HG03432 (cell line): ENCODE measurements around the gene NID1.
A peak's percentile ranks its signal among the peaks of the same experiment; 100 is the strongest.
"Not testable (repeated sequence)": the region's sequence is repeated elsewhere in the genome, so short reads cannot be mapped to it uniquely, and the experiment has no call there.

Experiments
- ATAC-seq: cut with Tn5 transposase; IDR thresholded peaks from one replicate; pipeline ENCODE4 v1.9.1; 2021; ENCODE audit warnings: mild to moderate bottlenecking, moderate library complexity; ENCODE audit not compliant: unreplicated experiment

The NID1 gene

GRCh38 chr1:235942979-235943575 is 121.8 kb downstream of the NID1 start:
- no peak for ATAC-seq

GRCh38 chr1:235942625-235942934 is 122.3 kb downstream of the NID1 start:
- ATAC-seq: no peak

- ATAC-seq: no peak
These were observed 122.8 kb downstream of the NID1 start for GRCh38 chr1:235941876-235942624.

GRCh38 chr1:235940285-235940684 is 124.6 kb downstream of the NID1 start:
- no peak for ATAC-seq

GRCh38 chr1:235939480-235939775 is 125.5 kb downstream of the NID1 start:
- no peak for ATAC-seq

- ATAC-seq: no peak
These were observed 126.0 kb downstream of the NID1 start for GRCh38 chr1:235938709-235939479.

- peak; percentile 40 for ATAC-seq
These were observed 127.8 kb downstream of the NID1 start for GRCh38 chr1:235937123-235937522.

- no peak for ATAC-seq
These were observed 129.4 kb downstream of the NID1 start for GRCh38 chr1:235935235-235936225.

- no peak for ATAC-seq
These were observed 131.1 kb downstream of the NID1 start for GRCh38 chr1:235933766-235934116.

- ATAC-seq: no peak
These were observed 131.7 kb downstream of the NID1 start for GRCh38 chr1:235933017-235933765.

- ATAC-seq: peak; percentile 57
These were observed 132.8 kb downstream of the NID1 start for GRCh38 chr1:235932090-235932510.

- ATAC-seq: no peak
These were observed 133.6 kb downstream of the NID1 start for GRCh38 chr1:235931171-235931738.

GRCh38 chr1:235930543-235930942 is 134.3 kb downstream of the NID1 start:
- no peak for ATAC-seq

- ATAC-seq: no peak
These were observed 135.7 kb downstream of the NID1 start for GRCh38 chr1:235929216-235929615.

GRCh38 chr1:235928197-235928596 is 136.7 kb downstream of the NID1 start:
- ATAC-seq: no peak

GRCh38 chr1:235927551-235927950 is 137.3 kb downstream of the NID1 start:
- ATAC-seq: not testable (repeated sequence)
